ENCODE measurements around the gene ZBED4.

DNA sequence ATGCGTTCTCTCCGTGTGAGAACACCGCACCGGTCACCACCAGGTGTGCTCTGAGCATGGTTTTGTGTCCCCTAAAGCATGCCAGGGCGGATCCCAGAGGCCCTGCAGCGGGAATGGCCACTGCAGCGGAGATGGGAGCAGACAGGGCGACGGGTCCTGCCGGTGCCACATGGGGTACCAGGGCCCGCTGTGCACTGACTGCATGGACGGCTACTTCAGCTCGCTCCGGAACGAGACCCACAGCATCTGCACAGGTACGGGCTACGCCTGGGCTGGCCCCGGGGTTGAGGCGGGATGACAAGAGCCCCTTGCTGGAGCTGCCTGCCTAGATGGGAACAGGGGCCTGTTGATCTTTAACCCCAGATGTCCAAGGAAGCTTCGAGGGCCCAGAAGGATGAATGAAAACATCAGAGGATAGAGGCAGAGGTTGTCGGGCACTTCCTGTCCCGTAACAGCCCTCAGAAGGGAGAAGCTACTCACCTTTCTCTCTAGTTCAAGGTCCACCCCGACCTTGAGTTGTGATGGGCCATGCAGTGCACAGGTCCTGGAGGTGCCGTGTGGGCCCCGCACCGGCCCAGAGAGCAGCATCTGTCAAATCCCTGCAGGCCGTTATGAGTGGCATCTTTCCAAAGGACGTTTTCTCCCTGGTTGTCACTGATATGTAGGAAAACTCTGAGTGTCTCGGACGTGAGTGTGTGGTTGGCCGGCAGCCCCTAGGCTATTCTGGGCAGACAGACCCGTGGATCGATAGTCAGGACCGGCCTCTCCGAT lies 68.0 kb downstream of the ZBED4 start:
- TF ChIP-seq, protein P1, sequence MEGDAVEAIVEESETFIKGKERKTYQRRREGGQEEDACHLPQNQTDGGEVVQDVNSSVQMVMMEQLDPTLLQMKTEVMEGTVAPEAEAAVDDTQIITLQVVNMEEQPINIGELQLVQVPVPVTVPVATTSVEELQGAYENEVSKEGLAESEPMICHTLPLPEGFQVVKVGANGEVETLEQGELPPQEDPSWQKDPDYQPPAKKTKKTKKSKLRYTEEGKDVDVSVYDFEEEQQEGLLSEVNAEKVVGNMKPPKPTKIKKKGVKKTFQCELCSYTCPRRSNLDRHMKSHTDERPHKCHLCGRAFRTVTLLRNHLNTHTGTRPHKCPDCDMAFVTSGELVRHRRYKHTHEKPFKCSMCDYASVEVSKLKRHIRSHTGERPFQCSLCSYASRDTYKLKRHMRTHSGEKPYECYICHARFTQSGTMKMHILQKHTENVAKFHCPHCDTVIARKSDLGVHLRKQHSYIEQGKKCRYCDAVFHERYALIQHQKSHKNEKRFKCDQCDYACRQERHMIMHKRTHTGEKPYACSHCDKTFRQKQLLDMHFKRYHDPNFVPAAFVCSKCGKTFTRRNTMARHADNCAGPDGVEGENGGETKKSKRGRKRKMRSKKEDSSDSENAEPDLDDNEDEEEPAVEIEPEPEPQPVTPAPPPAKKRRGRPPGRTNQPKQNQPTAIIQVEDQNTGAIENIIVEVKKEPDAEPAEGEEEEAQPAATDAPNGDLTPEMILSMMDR (IDR thresholded peaks at IDR 0.05; ENCODE audit: insufficient read depth, low read depth, low read length) = no peak
- TF ChIP-seq EZH2 (IDR thresholded peaks at IDR 0.05; ENCODE audit: insufficient read depth, low read length) = no peak

Measured in astrocyte (in vitro differentiated cells and primary cell).